Frontal cortex (tissue), 4 donors: ENCODE results near the gene TNP2. TPM values are rescaled to one million over a fixed set of nuclear protein-coding genes. Genes with fewer than 3 reads are reported as not detected.
A peak's percentile ranks its signal among the peaks of the same experiment; 100 is the strongest.
"Not testable (repeated sequence)": the region's sequence is repeated elsewhere in the genome, so short reads cannot be mapped to it uniquely, and the experiment has no call there.

Source experiments
- DNase-seq, 2 donors: peaks; one replicate each; pipeline ENCODE4 v3.0.0; 2012; ENCODE audit warnings: low spot score in 2 of 2
- FAIRE-seq: peaks from 2 replicates; lab custom pipeline; 2012; peaks lifted over from hg19 to GRCh38; lab: Jason Lieb, UNC
- total RNA-seq: library from RNA; depleted of rRNA; stranded (reverse); fragments of >200 nt; gene quantifications from one replicate; pipeline ENCODE4 v1.2.3, GENCODE V29; 2014
- donor health status: control.
- donor health status: control.
- donor health status: control.

Gene TNP2
- total RNA-seq, 1 donor from 2014 or later: not detected

- FAIRE-seq (no peak), DNase-seq (no peak)
Measured at GRCh38 chr16:11301645-11302501, 32.7 kb upstream of the TNP2 start.

DNA sequence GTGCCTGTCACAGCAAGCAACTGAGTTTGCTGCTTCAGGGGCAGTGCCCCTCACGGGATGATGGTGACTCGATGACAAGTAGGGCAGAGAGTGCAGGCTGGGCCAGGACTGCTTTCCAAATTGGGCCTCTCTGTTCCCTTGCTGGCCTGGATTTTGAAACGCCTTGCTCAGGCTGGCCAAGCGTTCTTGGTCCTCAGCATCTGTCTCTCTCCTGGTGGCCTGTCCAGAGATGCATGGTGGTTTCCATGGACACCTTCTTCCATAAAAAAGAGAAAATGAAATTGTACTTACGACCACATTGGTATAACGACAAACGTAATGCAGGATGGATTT lies 31.4 kb upstream of the TNP2 start:
- DNase-seq: no peak
- FAIRE-seq: no peak

- FAIRE-seq: no peak
- no peak for DNase-seq
Measured at GRCh38 chr16:11299865-11300559, 30.9 kb upstream of the TNP2 start.

GRCh38 chr16:11298950-11299547 lies 29.9 kb upstream of the TNP2 start:
- DNase-seq, FAIRE-seq: not testable (repeated sequence)

GRCh38 chr16:11298143-11298900 lies 29.2 kb upstream of the TNP2 start:
- DNase-seq (no peak), FAIRE-seq (no peak)

DNA sequence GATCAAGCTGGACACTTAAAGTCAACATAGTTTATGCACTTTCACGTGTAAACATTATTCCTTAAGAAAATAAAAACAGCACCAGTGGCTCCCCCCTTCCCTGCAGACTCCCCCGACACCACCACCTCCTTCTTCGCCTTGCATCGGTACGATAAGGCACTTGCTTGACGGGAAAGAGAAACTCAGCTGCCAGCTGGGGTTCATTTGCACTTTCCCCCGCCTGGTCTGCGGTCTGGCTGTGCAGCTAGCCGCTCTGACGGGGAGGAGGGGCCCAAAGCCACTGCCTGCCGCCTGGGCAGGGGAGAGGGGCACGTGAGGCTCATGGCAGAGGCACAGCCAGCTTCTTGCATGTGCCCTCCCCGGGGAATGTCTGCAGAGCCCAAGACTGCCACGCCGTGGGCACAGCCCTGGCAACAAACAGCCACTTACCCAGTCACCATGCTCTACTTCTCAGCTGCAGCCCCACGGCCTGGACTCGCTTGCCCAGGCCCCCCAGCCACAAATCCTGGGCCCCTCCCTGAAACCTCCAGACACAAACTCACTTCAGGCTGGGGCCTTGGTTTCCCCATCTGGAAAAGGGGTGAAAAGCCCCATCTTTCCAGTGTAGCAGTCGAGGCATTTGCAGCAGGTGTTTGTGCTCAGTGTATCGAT lies 28.5 kb upstream of the TNP2 start:
- FAIRE-seq (no peak), DNase-seq (peak; percentile 40 to 55)

DNA sequence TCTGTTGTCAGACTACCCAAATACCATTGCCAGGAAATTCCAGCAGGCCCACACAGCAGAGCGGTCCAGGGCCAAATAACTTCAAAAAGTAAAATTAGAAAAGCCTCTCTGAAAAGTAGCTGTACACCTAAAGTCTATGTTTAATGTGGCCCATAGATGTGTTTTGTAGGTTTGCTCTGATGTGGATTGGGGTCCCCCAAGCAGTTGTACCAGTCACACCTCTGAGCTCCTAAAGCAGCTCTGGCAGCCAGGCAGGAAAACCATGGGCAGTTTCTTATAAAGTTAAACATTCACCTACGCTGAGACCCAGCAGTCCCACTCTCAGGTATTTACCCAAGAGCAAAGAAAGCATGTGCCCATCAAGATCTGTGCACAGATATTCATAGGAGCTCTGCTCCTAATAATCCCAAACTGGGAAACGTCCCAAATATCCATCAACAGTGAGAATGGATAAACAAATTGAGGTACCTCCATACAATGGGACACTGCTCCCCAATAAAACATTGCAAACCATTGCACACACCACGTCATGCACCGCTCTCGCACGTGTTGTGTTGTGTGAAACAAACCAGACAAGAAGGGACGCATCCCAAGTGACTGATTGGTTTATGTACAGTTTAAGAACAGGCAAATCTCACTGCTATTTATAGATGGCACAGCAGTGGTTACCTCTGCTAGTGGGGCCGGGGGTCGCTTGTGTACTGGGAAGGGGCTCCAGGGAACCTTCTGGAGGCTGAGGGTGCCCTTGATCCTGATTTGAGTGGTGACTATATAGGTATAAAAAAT lies 27.8 kb upstream of the TNP2 start:
- DNase-seq (no peak), FAIRE-seq (no peak)

DNA sequence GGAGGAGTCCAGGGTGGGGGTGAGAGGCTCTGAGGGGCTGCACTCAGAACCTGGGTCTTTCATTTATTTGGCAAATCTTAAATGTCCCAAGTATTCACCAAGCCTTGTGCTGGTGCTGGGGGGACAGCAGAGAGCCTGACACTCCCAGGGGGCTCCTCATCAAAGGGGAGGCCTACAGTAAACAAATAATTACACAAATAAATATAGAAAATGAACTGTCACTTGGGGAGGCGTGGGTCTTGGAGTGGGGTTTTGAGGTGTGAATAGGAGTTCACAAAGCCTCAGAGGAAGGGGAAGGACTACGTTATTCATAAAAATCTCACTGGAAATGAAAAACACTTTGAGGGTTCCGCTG lies 27.2 kb upstream of the TNP2 start:
- no peak for FAIRE-seq

GRCh38 chr16:11295672-11296071 lies 26.5 kb upstream of the TNP2 start:
- FAIRE-seq (no peak), DNase-seq (no peak)

More for the DNA sequence above, 27.2 kb upstream of the TNP2 start:
- no peak for DNase-seq

DNA sequence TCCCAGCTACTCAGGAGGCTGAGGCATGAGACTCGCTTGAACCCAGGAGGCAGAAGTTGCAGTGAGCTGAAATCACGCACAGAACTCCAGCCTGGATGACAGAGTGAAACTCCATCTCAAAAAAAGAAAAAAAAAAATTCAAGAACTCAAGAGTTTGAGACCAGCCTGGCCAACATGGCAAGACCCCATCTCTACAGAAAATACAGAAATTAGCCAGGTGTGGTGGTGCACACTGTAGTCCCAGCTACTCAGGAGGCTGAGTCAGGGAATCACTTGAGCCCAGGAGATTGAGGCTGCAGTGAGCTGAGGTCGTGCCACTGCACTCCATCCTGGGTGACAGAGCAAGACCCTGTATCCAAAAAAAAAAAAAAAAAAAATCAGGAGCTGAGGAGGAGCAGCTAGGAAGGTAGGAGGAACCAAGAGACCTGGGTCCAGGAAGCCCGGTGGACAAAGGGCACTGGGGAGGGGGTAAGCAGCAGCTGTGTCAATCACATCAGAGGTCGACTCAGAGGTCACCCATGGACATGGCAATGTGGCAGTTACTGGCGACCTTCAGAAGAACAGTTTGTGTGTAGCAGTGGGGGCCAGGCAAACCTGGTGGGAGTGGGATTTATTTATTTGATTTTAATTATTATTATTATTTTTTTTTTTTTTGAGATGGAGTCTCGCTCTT lies 23.1 kb upstream of the TNP2 start:
- no peak for DNase-seq
- no peak for FAIRE-seq

DNA sequence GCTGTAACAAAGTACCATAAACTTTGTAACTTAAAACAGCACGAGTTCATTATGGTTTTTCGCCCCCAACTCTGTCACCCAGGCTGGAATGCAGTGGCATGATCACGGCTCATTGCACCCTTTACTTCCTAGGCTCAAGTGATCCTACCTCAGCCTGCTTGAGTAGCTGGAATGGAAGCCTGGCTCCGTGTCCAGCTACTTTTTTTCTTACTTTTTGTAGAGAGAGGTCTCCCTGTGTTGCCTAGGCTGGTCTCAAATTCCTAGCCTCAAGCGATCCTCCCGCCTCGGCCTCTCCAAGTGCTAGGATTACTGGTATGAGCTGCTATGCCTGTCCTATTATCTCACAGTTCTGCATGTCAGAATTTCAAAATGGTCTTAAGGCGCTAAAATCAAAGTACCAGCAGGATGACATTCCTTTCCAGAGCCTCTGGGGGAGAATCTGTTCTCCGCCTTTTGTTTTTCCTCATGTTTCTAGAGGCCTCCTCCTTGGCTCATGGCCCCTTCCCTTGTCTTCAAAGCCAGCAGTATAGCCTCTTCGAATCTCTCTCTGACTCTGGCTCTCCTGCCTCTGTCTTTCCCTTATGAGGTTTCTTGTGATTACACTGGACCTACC lies 22.1 kb upstream of the TNP2 start:
- DNase-seq: no peak
- FAIRE-seq: no peak

DNA sequence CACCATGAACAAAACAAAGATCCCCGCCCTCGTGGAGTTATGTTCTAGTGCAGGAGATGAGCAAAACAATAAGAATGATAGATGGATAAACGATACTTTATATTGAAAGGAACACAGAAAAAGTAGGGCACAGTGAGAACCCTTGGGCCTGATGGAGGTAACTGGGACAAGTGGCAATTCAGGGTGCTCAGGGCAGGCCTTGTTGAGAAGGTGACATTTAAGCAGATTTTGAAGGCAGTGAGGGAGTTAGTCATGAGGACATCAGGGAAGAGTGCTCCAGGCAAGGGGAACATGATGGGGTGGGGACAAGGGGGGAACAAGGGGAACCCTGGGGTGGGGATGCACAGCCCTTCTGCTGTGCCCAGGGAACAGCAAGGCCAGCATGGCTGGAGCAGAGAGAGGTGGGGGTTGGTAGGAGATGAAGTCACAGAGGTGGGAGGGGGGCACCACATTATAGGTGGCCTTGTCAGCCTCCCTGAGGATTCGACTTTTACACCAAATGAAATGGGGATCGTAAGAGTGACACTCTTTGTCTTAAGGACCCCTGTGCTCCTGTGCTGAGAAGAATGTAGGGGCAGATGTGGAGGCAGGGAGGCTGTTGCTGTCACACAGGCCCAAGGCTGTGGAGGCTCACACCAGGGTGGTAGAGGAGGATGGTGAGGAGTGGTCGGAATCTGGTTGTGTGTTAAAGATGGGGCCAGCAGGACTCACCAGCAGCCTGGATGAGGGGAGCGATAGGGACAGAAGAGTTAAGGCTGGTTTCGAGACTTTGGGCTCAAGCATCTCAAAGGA lies 21.2 kb upstream of the TNP2 start:
- FAIRE-seq: no peak

GRCh38 chr16:11289696-11290095 lies 20.6 kb upstream of the TNP2 start:
- FAIRE-seq, DNase-seq: not testable (repeated sequence)

More for the DNA sequence above, 21.2 kb upstream of the TNP2 start:
- DNase-seq: no peak

- no peak for DNase-seq
- no peak for FAIRE-seq
Measured at GRCh38 chr16:11289202-11289601, 20.1 kb upstream of the TNP2 start.

GRCh38 chr16:11285842-11286241 lies 16.7 kb upstream of the TNP2 start:
- DNase-seq (no peak), FAIRE-seq (no peak)

- DNase-seq: no peak
- FAIRE-seq: no peak
Measured at GRCh38 chr16:11283820-11284248, 14.7 kb upstream of the TNP2 start.
